Panc1 (cell line): ENCODE data around the gene OPTN. TPM values are rescaled to one million over a fixed set of nuclear protein-coding genes. Genes with fewer than 3 reads are reported as not detected.

Source experiments
- ATAC-seq: fragments of 200-7000 bp; cut with Tn5 transposase; 2 replicates; pipeline ENCODE4 v1.9.1; 2020; ENCODE audit warnings: mild to moderate bottlenecking, moderate library complexity
- BruUV-seq: library from RNA; stranded (reverse); fragments of 400-500 nt; replicated peaks from 2 replicates; lab custom pipeline; 2021; lab: Mats Ljungman, UMichigan
- CTCF ChIA-PET: fragments of 300-600 bp; sonication (Branson Sonifier 250); formaldehyde crosslinking; loops from one replicate; lab custom pipeline; 2022; ENCODE audit warnings: antibody characterized with exemption; lab: Charles Lee
- POLR2A ChIA-PET: fragments of 300-600 bp; sonication (Branson Sonifier 250); formaldehyde crosslinking; loops from one replicate; lab custom pipeline; 2022; ENCODE audit warnings: antibody characterized with exemption; lab: Charles Lee
- DNase-seq: peaks from one replicate; pipeline ENCODE4 v3.0.0-alpha.2; 2010; ENCODE audit warnings: low read depth, low spot score
- H3K27ac ChIP-seq: 2 replicates; pipeline ENCODE4 v1.5.1; 2011; ENCODE audit warnings: mild to moderate bottlenecking, low read length, inconsistent platforms
- H3K27me3 ChIP-seq: fragments of 200-500 bp; sonication (Bioruptor generic); 2 replicates; pipeline ENCODE4 v1.6.0; 2014; ENCODE audit warnings: low read length, inconsistent platforms; ENCODE audit not compliant: control insufficient read depth, insufficient read depth
- H3K36me3 ChIP-seq: fragments of 200-500 bp; sonication (Bioruptor generic); 2 replicates; pipeline ENCODE4 v1.5.1; 2014; ENCODE audit warnings: inconsistent platforms, mild to moderate bottlenecking, low read length, moderate library complexity; ENCODE audit not compliant: control insufficient read depth, insufficient read depth
- H3K4me1 ChIP-seq: 2 replicates; pipeline ENCODE4 v1.5.1; 2011; ENCODE audit warnings: inconsistent platforms, mild to moderate bottlenecking, low read length, moderate library complexity; ENCODE audit not compliant: control insufficient read depth, insufficient read depth
- H3K4me3 ChIP-seq, 2 experiments: 2 replicates each; pipeline ENCODE4 v1.5.1; 2011 to 2012; ENCODE audit warnings: low read depth in 2 of 2, low read length in 2 of 2, mild to moderate bottlenecking in 2 of 2, inconsistent platforms in 1 of 2, moderate library complexity in 1 of 2
- H3K9me3 ChIP-seq: fragments of 200-500 bp; sonication (Bioruptor generic); 2 replicates; pipeline ENCODE4 v1.5.1; 2014; ENCODE audit warnings: low read depth, mild to moderate bottlenecking, inconsistent platforms, low read length, moderate library complexity; ENCODE audit not compliant: control insufficient read depth, insufficient read depth
- CTCF ChIP-seq: fragments of 450-650 bp; IDR thresholded peaks from 2 replicates; pipeline ENCODE4 v1.5.1; 2017; ENCODE audit warnings: mild to moderate bottlenecking
- POLR2AphosphoS5 ChIP-seq: IDR thresholded peaks from 2 replicates; pipeline ENCODE4 v1.6.1; 2012; ENCODE audit warnings: mild to moderate bottlenecking, low read depth, low read length, moderate library complexity
- SIN3A ChIP-seq: IDR thresholded peaks from 2 replicates; pipeline ENCODE4 v1.6.1; 2012; ENCODE audit warnings: low read depth, mild to moderate bottlenecking, low read length, moderate library complexity, borderline replicate concordance; ENCODE audit not compliant: insufficient read depth
- TCF7L2 ChIP-seq: IDR thresholded peaks from 2 replicates; pipeline ENCODE4 v1.6.1; 2011; ENCODE audit warnings: mild to moderate bottlenecking, low read depth, low read length, inconsistent platforms
- in situ Hi-C: cut with HindIII; loops from 2 replicates; pipeline ENCODE4 v1.10.0; 2016; ENCODE audit warnings: low sequenced_read_pairs, low pct_unique_long_range_greater_than_20kb
- intact Hi-C: fragments of 100-400 bp; cut with micrococcal nuclease; formaldehyde crosslinking; loops from one replicate; pipeline ENCODE4 v1.10.0; 2022; ENCODE audit not compliant: unreplicated experiment
- total RNA-seq: library from RNA; stranded (reverse); gene quantifications from one replicate; pipeline ENCODE4 v1.2.1, GENCODE V29; 2021; ENCODE audit not compliant: unreplicated experiment
- TF ChIP-seq, protein P1 (sequence below), 2 experiments: IDR thresholded peaks; 2 replicates each; pipeline ENCODE4 v1.6.1; 2011 to 2012; ENCODE audit warnings: low read depth in 2 of 2, control low read depth in 1 of 2, low read length in 1 of 2, mild to moderate bottlenecking in 1 of 2, moderate library complexity in 1 of 2; ENCODE audit not compliant: insufficient read depth in 1 of 2

Gene OPTN
- total RNA-seq, 1 experiment from 2014 or later, result 66.8 TPM

- DNase-seq, result no peak
- Histone ChIP-seq H3K4me3 (no peak overlapping the region), H3K4me1 (peaks cover 7% of the 10 kb centered on the region), H3K27ac (no peak overlapping the region), H3K9me3 (no peaks in the 10 kb centered on the region), H3K36me3 (peaks cover 4% of the 10 kb centered on the region; the same call in 1 of the 2 replicates), H3K27me3 (no peaks in the 10 kb centered on the region)
- ATAC-seq, result no peak
- ChIA-PET POLR2A (no interaction called here), CTCF (no interaction called here)
- no TSS peak for BruUV-seq
- TF ChIP-seq TCF7L2, result no peak
- TF ChIP-seq, protein P1, sequence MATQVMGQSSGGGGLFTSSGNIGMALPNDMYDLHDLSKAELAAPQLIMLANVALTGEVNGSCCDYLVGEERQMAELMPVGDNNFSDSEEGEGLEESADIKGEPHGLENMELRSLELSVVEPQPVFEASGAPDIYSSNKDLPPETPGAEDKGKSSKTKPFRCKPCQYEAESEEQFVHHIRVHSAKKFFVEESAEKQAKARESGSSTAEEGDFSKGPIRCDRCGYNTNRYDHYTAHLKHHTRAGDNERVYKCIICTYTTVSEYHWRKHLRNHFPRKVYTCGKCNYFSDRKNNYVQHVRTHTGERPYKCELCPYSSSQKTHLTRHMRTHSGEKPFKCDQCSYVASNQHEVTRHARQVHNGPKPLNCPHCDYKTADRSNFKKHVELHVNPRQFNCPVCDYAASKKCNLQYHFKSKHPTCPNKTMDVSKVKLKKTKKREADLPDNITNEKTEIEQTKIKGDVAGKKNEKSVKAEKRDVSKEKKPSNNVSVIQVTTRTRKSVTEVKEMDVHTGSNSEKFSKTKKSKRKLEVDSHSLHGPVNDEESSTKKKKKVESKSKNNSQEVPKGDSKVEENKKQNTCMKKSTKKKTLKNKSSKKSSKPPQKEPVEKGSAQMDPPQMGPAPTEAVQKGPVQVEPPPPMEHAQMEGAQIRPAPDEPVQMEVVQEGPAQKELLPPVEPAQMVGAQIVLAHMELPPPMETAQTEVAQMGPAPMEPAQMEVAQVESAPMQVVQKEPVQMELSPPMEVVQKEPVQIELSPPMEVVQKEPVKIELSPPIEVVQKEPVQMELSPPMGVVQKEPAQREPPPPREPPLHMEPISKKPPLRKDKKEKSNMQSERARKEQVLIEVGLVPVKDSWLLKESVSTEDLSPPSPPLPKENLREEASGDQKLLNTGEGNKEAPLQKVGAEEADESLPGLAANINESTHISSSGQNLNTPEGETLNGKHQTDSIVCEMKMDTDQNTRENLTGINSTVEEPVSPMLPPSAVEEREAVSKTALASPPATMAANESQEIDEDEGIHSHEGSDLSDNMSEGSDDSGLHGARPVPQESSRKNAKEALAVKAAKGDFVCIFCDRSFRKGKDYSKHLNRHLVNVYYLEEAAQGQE (IDR thresholded peaks at IDR 0.05; ENCODE audit: insufficient read depth in 1 of 2, low read depth in 2 of 2, low read length in 1 of 2), result no peak
- TF ChIP-seq CTCF, result no peak
- no peak for TF ChIP-seq POLR2AphosphoS5
- TF ChIP-seq SIN3A, result no peak
- in situ Hi-C loops, result no loop called here
- intact Hi-C loops, result no loop called here
These were observed 6.6 kb downstream of the OPTN start for GRCh38 chr10:13106387-13107045.

DNA sequence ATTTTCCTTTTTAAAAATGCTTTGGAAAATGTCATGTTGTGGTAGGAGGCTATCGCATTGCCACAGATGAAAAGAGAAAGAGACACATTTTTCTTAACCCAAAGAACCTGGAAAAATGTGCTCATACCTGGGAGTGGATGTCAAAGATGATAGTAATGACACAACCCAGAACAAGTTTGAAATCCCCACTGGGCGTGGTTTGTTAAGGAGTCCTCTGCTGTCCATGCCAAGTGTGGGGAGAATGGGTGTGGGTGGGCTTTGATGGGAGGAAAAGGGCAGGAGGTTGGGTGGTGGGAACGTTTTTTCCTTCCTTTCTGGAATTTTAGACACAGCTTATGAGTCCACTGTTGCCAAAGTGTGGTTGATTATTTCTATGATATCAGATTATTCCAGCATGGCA, 10.9 kb downstream of the OPTN start:
- Histone ChIP-seq H3K4me1 (no peaks in the 10 kb centered on the region), H3K27me3 (no peaks in the 10 kb centered on the region), H3K4me3 (no peak overlapping the region), H3K27ac (no peak overlapping the region), H3K9me3 (no peaks in the 10 kb centered on the region), H3K36me3 (peaks cover 4% of the 10 kb centered on the region)
- intact Hi-C loops, result no loop called here
- in situ Hi-C loops, result no loop called here
- BruUV-seq, result no TSS peak
- no peak for TF ChIP-seq CTCF
- no peak for TF ChIP-seq SIN3A
- no peak for TF ChIP-seq TCF7L2
- no peak for TF ChIP-seq POLR2AphosphoS5
- TF ChIP-seq, protein P1 (IDR thresholded peaks at IDR 0.05; ENCODE audit: insufficient read depth in 1 of 2, low read depth in 2 of 2, low read length in 1 of 2), result no peak
- DNase-seq (no peak), ATAC-seq (no peak)
- POLR2A ChIA-PET, result no interaction called here
- CTCF ChIA-PET, result interaction anchor here (0.7 kb wide), 1 partner anchor 1249 kb away, joined by 4 read pairs; no protein-coding TSS in a partner anchor
